Natural killer cell (primary cell): ENCODE data around the gene CFAP298. TPM values are rescaled to one million over a fixed set of nuclear protein-coding genes. Genes with fewer than 3 reads are reported as not detected.
"Not testable (repeated sequence)": the region's sequence is repeated elsewhere in the genome, so short reads cannot be mapped to it uniquely, and the experiment has no call there.

Source experiments
- ATAC-seq, 3 donors: fragments of 150-1000 bp in 2 of 3; fragments of 200-7000 bp in 1 of 3; cut with Tn5 transposase; 1 replicate in 1 of 3; 2 replicates in 2 of 3; pipeline ENCODE4 v1.10.0; 2021; ENCODE audit warnings: mild to moderate bottlenecking in 2 of 3, moderate library complexity in 2 of 3
- DNase-seq, 2 donors: peaks; one replicate each; pipeline versions ENCODE4 v3.0.0 to v3.0.0-alpha.2; 2013 to 2021; ENCODE audit warnings: mixed read lengths in 1 of 2
- H3K27ac ChIP-seq: one replicate; pipeline ENCODE4 v1.5.1; 2013; ENCODE audit warnings: mild to moderate bottlenecking, low read length
- H3K27me3 ChIP-seq: one replicate; pipeline ENCODE4 v1.6.1; 2013; ENCODE audit warnings: low read length; ENCODE audit not compliant: control insufficient read depth, insufficient read depth
- H3K36me3 ChIP-seq: one replicate; pipeline ENCODE4 v1.6.1; 2013; ENCODE audit warnings: low read length; ENCODE audit not compliant: control insufficient read depth, insufficient read depth
- H3K4me1 ChIP-seq: one replicate; pipeline ENCODE4 v1.6.1; 2013; ENCODE audit warnings: low read length; ENCODE audit not compliant: control insufficient read depth, insufficient read depth
- H3K4me3 ChIP-seq: one replicate; pipeline ENCODE4 v1.5.1; 2013; ENCODE audit warnings: low read length
- H3K9me3 ChIP-seq: one replicate; pipeline ENCODE4 v1.6.1; 2013; ENCODE audit warnings: low read length; ENCODE audit not compliant: control insufficient read depth, insufficient read depth
- H3K27ac Mint-ChIP-seq, 2 donors: one replicate each; pipeline ENCODE4 v1.8.0; 2022; ENCODE audit warnings: mild to moderate bottlenecking in 2 of 2, mixed read lengths in 2 of 2, moderate library complexity in 1 of 2
- H3K27me3 Mint-ChIP-seq, 2 donors: one replicate each; pipeline ENCODE4 v1.8.0; 2022; ENCODE audit warnings: low read depth in 2 of 2, mixed read lengths in 2 of 2
- H3K36me3 Mint-ChIP-seq: one replicate; pipeline ENCODE4 v1.8.0; 2022; ENCODE audit warnings: mixed read lengths
- H3K4me1 Mint-ChIP-seq, 2 donors: one replicate each; pipeline ENCODE4 v1.8.0; 2022; ENCODE audit warnings: mixed read lengths in 2 of 2
- H3K4me3 Mint-ChIP-seq: one replicate; pipeline ENCODE4 v1.8.0; 2022; ENCODE audit warnings: mild to moderate bottlenecking, moderate library complexity, mixed read lengths
- H3K9me3 Mint-ChIP-seq, 2 donors: one replicate each; pipeline ENCODE4 v1.8.0; 2022; ENCODE audit warnings: mixed read lengths in 2 of 2
- WGBS: methylation state at CpG from one replicate; pipeline ENCODE4 v1.1.7; 2013; ENCODE audit warnings: missing lambda C conversion rate; ENCODE audit not compliant: insufficient coverage; 5-methylcytosine and 5-hydroxymethylcytosine counted together
- intact Hi-C: fragments of 100-400 bp; cut with micrococcal nuclease; formaldehyde crosslinking; loops from one replicate; pipeline ENCODE4 v1.14.2; 2022
- total RNA-seq, 4 donors: library from RNA; stranded (reverse); fragments of 120-200 nt in 1 of 4; gene quantifications; one replicate each; pipeline versions ENCODE4 v1.2.3 to v1.2.4, GENCODE V29; 2013 to 2022
- TF ChIP-seq, protein P1 (sequence below): fragments of 200-600 bp; IDR thresholded peaks from one replicate; pipeline ENCODE4 v1.8.0; 2022; ENCODE audit warnings: antibody characterized with exemption

Gene CFAP298
- total RNA-seq, 3 donors from 2014 or later (not counting 1 experiment from before 2014, with no cell fraction given), result 16.1 to 23.7 (median 16.8) TPM

DNA sequence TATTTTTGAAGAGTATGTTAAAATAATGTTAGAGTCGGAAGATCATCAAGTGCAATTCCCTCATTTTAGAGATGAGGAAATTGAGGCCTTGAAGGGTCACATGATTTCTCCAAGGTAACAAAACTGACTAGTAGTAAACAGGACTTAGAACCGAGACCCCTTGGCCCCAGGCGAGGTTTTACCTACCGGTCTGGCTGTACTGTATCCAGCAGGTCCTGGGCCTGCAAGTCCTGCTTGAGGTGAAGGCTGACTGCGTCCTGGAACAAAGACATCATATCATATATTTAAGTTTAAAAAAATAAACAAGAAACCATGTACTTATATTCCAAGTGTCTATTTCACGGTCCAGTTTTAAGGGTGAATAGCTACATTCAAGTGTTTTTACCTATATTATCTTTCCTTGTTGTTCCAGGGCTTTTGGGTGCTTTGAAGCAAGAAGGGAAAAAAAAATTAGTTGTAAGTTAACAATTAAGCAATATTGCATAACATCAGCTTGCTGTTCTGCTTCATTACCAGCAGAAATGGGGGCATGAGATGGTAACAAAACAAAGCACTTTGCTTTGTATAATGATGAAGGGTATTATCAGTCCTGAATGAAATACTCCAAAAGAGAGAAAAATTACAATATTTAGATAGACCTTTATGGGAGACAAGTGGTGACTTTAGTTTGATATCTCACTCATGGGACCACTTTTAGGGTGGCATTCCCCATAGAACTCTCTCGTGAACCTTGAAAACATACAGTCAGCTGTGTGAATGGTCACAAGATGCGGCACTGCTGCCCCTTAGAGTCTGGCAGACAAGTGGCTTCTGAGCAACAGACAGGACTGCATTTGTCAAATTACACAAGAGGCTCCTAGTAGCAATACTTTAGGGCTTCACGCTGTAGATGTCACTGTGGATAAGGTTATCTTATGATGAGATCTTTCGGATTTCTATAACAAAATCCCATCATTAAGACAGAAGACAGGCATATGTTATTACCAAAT, 29.8 kb upstream of the CFAP298 start:
- Mint-ChIP-seq H3K4me3 (no peak overlapping the region), H3K36me3 (peaks cover 34% of the 10 kb centered on the region), H3K27me3 (no peaks in the 10 kb centered on the region), H3K9me3 (no peaks in the 10 kb centered on the region), H3K27ac (no peak overlapping the region), H3K4me1 (no peaks in the 10 kb centered on the region)
- intact Hi-C loops, result no loop called here
- Histone ChIP-seq H3K4me3 (no peak overlapping the region), H3K27ac (no peak overlapping the region), H3K36me3 (peaks cover 58% of the 10 kb centered on the region), H3K4me1 (no peaks in the 10 kb centered on the region), H3K9me3 (no peaks in the 10 kb centered on the region), H3K27me3 (no peaks in the 10 kb centered on the region)
- TF ChIP-seq, protein P1, sequence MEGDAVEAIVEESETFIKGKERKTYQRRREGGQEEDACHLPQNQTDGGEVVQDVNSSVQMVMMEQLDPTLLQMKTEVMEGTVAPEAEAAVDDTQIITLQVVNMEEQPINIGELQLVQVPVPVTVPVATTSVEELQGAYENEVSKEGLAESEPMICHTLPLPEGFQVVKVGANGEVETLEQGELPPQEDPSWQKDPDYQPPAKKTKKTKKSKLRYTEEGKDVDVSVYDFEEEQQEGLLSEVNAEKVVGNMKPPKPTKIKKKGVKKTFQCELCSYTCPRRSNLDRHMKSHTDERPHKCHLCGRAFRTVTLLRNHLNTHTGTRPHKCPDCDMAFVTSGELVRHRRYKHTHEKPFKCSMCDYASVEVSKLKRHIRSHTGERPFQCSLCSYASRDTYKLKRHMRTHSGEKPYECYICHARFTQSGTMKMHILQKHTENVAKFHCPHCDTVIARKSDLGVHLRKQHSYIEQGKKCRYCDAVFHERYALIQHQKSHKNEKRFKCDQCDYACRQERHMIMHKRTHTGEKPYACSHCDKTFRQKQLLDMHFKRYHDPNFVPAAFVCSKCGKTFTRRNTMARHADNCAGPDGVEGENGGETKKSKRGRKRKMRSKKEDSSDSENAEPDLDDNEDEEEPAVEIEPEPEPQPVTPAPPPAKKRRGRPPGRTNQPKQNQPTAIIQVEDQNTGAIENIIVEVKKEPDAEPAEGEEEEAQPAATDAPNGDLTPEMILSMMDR, result no peak
- ATAC-seq, result no peak
- 84% methylated on average over 7 of the region's 10 CpGs for WGBS
- DNase-seq, result no peak

DNA sequence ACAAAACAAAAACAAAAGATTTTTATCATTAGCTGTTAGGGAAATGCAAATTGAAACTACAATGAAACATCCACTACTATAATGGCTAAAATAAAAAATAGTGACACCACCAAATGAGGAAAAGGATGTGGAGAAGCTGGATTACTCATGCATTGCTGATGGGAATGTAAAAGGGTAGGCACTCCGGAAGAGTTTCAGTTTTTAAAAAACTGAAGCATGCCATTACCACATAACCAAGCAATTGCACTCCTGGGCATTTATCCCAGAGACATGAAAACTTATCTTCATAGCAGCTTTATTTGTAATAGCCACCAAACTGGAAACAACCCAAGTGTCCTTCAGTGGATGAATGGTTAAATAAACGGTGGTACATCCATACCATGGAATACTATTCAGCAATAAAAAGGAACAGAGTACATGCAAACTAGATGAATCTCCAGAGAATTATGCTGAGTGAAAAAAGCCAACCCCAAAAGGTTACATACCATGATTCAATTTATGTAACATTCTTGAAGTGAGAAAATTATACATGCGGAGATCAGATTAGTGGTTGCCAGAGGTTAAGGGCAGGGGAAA, 14.5 kb upstream of the CFAP298 start:
- Histone ChIP-seq H3K27ac (no peak overlapping the region), H3K27me3 (no peaks in the 10 kb centered on the region), H3K9me3 (no peaks in the 10 kb centered on the region), H3K4me3 (no peak overlapping the region), H3K36me3 (peaks cover 20% of the 10 kb centered on the region), H3K4me1 (no peaks in the 10 kb centered on the region)
- no peaks in the 10 kb centered on the region for H3K9me3 Mint-ChIP-seq
- H3K4me1 Mint-ChIP-seq, result peaks cover 6 to 7% of the 10 kb centered on the region in 2 donors
- intact Hi-C loops, result no loop called here
- no peaks in the 10 kb centered on the region for H3K36me3 Mint-ChIP-seq
- TF ChIP-seq, protein P1, result no peak
- H3K27me3 Mint-ChIP-seq, result peaks cover 3 to 6% of the 10 kb centered on the region in 2 donors
- DNase-seq (no peak), ATAC-seq (no peak)
- no peak overlapping the region for H3K27ac Mint-ChIP-seq
- WGBS, result 100% methylated on average over 2 of the region's 3 CpGs
- no peak overlapping the region for H3K4me3 Mint-ChIP-seq

GRCh38 chr21:32618218-32618617, 6.0 kb upstream of the CFAP298 start:
- H3K4me3 Mint-ChIP-seq, H3K36me3 ChIP-seq, DNase-seq, H3K4me3 ChIP-seq, H3K4me1 ChIP-seq, H3K36me3 Mint-ChIP-seq, H3K27ac ChIP-seq, H3K27me3 ChIP-seq, H3K4me1 Mint-ChIP-seq, H3K9me3 Mint-ChIP-seq, intact Hi-C loops, H3K9me3 ChIP-seq, ATAC-seq, H3K27ac Mint-ChIP-seq: not testable (repeated sequence)
- peaks cover 20 to 35% of the 10 kb centered on the region in 2 donors for H3K27me3 Mint-ChIP-seq
- 84% methylated on average over 6 of the region's 6 CpGs for WGBS

DNA sequence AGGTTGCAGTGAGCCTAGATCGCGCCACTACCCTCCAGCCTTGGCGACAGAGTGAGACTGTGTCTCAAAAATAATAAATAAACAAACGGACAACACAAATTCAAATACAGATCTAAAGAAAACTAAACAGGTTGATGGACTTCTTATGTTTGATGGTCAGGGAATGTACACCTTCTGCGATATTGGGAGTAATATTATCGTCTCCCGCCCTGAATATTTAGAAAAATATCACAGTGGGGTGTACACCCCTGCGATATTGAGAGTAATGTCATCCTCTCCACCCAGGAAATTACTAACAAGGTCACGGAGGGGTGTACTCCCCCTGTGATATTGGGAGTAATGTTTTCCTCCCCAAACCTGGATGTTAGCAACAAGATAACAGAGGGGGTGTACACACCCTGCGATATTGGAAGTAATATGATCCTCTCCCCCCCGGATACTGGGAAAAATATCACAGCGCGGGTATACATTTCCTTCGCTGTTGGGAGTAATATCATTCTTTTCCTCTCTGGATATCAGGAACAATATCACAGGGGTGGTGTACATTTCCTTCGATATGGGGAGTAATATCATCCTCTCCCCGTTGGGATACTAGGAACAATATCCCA, 1.4 kb upstream of the CFAP298 start:
- DNase-seq, result no peak
- H3K4me3 Mint-ChIP-seq, result peak overlapping the region; percentile 96
- WGBS, result 84% methylated on average over 12 of the region's 16 CpGs

More for the DNA sequence above, 1.4 kb upstream of the CFAP298 start:
- Histone ChIP-seq H3K27me3 (no peaks in the 10 kb centered on the region), H3K9me3 (no peaks in the 10 kb centered on the region), H3K27ac (no peak overlapping the region), H3K4me3 (peak overlapping the region; percentile 85), H3K4me1 (peaks cover 18% of the 10 kb centered on the region), H3K36me3 (peaks cover 10% of the 10 kb centered on the region)
- H3K4me1 Mint-ChIP-seq, result peaks cover 14 to 20% of the 10 kb centered on the region in 2 donors
- intact Hi-C loops, result loop anchor here (5.0 kb wide), 2 partner anchors 159 to 881 kb away; partner anchors contain the start of genes PAXBP1 and SCAF4
- H3K9me3 Mint-ChIP-seq, result no peaks in the 10 kb centered on the region
- no peak for ATAC-seq
- TF ChIP-seq, protein P1, result no peak
- H3K36me3 Mint-ChIP-seq, result no peaks in the 10 kb centered on the region
- H3K27ac Mint-ChIP-seq, result peak overlapping the region; percentile 95 to 97
- peaks cover 4 to 18% of the 10 kb centered on the region in 2 donors for H3K27me3 Mint-ChIP-seq
